Measurements from ENCODE around the gene AARS1.
"Not testable (repeated sequence)": the region's sequence is repeated elsewhere in the genome, so short reads cannot be mapped to it uniquely, and the experiment has no call there.

DNA sequence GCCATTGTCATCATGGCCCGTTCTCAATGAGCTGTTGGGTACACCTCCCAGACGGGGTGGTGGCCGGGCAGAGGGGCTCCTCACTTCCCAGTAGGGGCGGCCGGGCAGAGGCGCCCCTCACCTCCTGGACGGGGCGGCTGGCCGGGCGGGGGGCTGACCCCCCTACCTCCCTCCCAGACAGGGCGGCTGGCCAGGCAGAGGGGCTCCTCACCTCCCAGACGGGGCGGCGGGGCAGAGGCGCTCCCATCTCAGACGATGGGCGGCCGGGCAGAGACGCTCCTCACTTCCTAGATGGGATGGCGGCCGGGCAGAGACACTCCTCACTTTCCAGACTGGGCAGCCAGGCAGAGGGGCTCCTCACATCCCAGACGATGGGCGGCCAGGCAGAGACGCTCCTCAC, 64.7 kb downstream of the AARS1 start:
- not testable (repeated sequence) for TF ChIP-seq EZH2 (IDR thresholded peaks at IDR 0.05); POLR2AphosphoS5 (IDR thresholded peaks at IDR 0.05; ENCODE audit: borderline replicate concordance, low read depth, low read length); FOXP2 (optimal IDR thresholded peaks at IDR 0.05; ENCODE audit: control extremely low read depth, extremely low read length, insufficient read depth)
